MCF 10A (cell line): ENCODE data around the gene CD48. TPM values are rescaled to one million over a fixed set of nuclear protein-coding genes. Genes with fewer than 3 reads are reported as not detected.
"Not testable (repeated sequence)": the region's sequence is repeated elsewhere in the genome, so short reads cannot be mapped to it uniquely, and the experiment has no call there.

Source experiments
- BruUV-seq: library from RNA; stranded (reverse); fragments of 400-500 nt; replicated peaks from 2 replicates; lab custom pipeline; 2021; lab: Mats Ljungman, UMichigan
- CTCF ChIA-PET: fragments of 300-600 bp; sonication (Branson Sonifier 250); formaldehyde crosslinking; extraction: SDS; loops from one replicate; lab custom pipeline; 2021; ENCODE audit warnings: antibody characterized with exemption, inconsistent platforms; lab: Yijun Ruan, JAX
- POLR2A ChIA-PET: fragments of 300-600, 350-650 bp; sonication (Branson Sonifier 250); formaldehyde crosslinking; extraction: SDS; loops from one replicate; lab custom pipeline; 2020; ENCODE audit warnings: antibody characterized with exemption, inconsistent platforms; lab: Yijun Ruan, JAX
- DNase-seq: peaks from one replicate; pipeline ENCODE4 v3.0.0-alpha.2; 2018; ENCODE audit not compliant: unreplicated experiment
- H3K27ac Mint-ChIP-seq: one replicate; pipeline ENCODE4 v1.8.0; 2022; ENCODE audit warnings: mild to moderate bottlenecking, low read depth, mixed read lengths; ENCODE audit not compliant: unreplicated experiment
- H3K27me3 Mint-ChIP-seq: one replicate; pipeline ENCODE4 v1.8.0; 2022; ENCODE audit warnings: mixed read lengths; ENCODE audit not compliant: insufficient read depth, unreplicated experiment
- H3K36me3 Mint-ChIP-seq: one replicate; pipeline ENCODE4 v1.8.0; 2022; ENCODE audit warnings: mild to moderate bottlenecking, moderate library complexity, mixed read lengths; ENCODE audit not compliant: insufficient read depth, unreplicated experiment
- H3K4me1 Mint-ChIP-seq: one replicate; pipeline ENCODE4 v1.8.0; 2022; ENCODE audit warnings: mixed read lengths; ENCODE audit not compliant: insufficient read depth, unreplicated experiment
- H3K4me3 Mint-ChIP-seq: one replicate; pipeline ENCODE4 v1.8.0; 2022; ENCODE audit warnings: mild to moderate bottlenecking, moderate library complexity, mixed read lengths; ENCODE audit not compliant: unreplicated experiment
- H3K9me3 Mint-ChIP-seq: one replicate; pipeline ENCODE4 v1.8.0; 2022; ENCODE audit warnings: mixed read lengths; ENCODE audit not compliant: unreplicated experiment
- CTCF ChIP-seq: fragments of 200-600 bp; IDR thresholded peaks from one replicate; pipeline ENCODE4 v1.8.0; 2022; ENCODE audit warnings: antibody characterized with exemption, mild to moderate bottlenecking; ENCODE audit not compliant: unreplicated experiment
- intact Hi-C: fragments of 100-400 bp; cut with micrococcal nuclease; formaldehyde crosslinking; loops from 2 replicates; pipeline ENCODE4 v1.14.1; 2022
- total RNA-seq: library from RNA; stranded (reverse); gene quantifications from 2 replicates; pipeline ENCODE4 v1.2.3, GENCODE V29; 2022

CD48 gene
- total RNA-seq, 1 experiment from 2014 or later, result not detected

GRCh38 chr1:160657250-160657781 is 54.3 kb downstream of the CD48 start:
- POLR2A ChIA-PET, result interaction anchor here (1.0 kb wide), 1 partner anchor 25 kb away, joined by 3 read pairs; no protein-coding TSS in a partner anchor
- H3K36me3 Mint-ChIP-seq, result no peaks in the 10 kb centered on the region
- H3K9me3 Mint-ChIP-seq, result no peaks in the 10 kb centered on the region
- DNase-seq, result peak; percentile 36
- H3K27me3 Mint-ChIP-seq, result no peaks in the 10 kb centered on the region
- peak overlapping the region; percentile 51 for H3K4me3 Mint-ChIP-seq
- H3K27ac Mint-ChIP-seq, result peak overlapping the region; percentile 97
- CTCF ChIA-PET, result interaction anchor here (0.9 kb wide), 1 partner anchor 18 kb away, joined by 3 read pairs; no protein-coding TSS in a partner anchor
- BruUV-seq, result no TSS peak
- H3K4me1 Mint-ChIP-seq, result peaks cover 21% of the 10 kb centered on the region
- intact Hi-C loops, result no loop called here
- no peak for TF ChIP-seq CTCF

GRCh38 chr1:160656737-160657136 is 54.9 kb downstream of the CD48 start:
- Mint-ChIP-seq H3K36me3 (no peaks in the 10 kb centered on the region), H3K4me1 (peaks cover 21% of the 10 kb centered on the region), H3K9me3 (no peaks in the 10 kb centered on the region), H3K4me3 (no peak overlapping the region), H3K27ac (peak overlapping the region; percentile 97), H3K27me3 (no peaks in the 10 kb centered on the region)
- DNase-seq, result no peak
- intact Hi-C loops, result no loop called here
- CTCF ChIA-PET, result interaction anchor here (0.6 to 0.7 kb wide), 2 partner anchors 15 to 1374 kb away, joined by 3 read pairs; no protein-coding TSS in a partner anchor
- TF ChIP-seq CTCF, result no peak
- POLR2A ChIA-PET, result no interaction called here
- BruUV-seq, result no TSS peak

- H3K27me3 Mint-ChIP-seq, result no peaks in the 10 kb centered on the region
- no peak for TF ChIP-seq CTCF
- no peak overlapping the region for H3K4me3 Mint-ChIP-seq
- ChIA-PET POLR2A (no interaction called here), CTCF (interaction anchor here (1.0 kb wide), 1 partner anchor 22 kb away, joined by 3 read pairs; no protein-coding TSS in a partner anchor)
- no peak for DNase-seq
- H3K9me3 Mint-ChIP-seq, result no peaks in the 10 kb centered on the region
- H3K4me1 Mint-ChIP-seq, result peaks cover 20% of the 10 kb centered on the region
- intact Hi-C loops, result no loop called here
- H3K36me3 Mint-ChIP-seq, result peaks cover 6% of the 10 kb centered on the region
- H3K27ac Mint-ChIP-seq, result no peak overlapping the region
- no TSS peak for BruUV-seq
These were observed 58.0 kb downstream of the CD48 start for GRCh38 chr1:160653620-160654016.

- CTCF ChIA-PET, result interaction anchor here (1.0 kb wide), 1 partner anchor 22 kb away, joined by 3 read pairs; no protein-coding TSS in a partner anchor
- no peak for DNase-seq
- no TSS peak for BruUV-seq
- no peaks in the 10 kb centered on the region for H3K27me3 Mint-ChIP-seq
- H3K4me1 Mint-ChIP-seq, result peaks cover 15% of the 10 kb centered on the region
- H3K27ac Mint-ChIP-seq, result no peak overlapping the region
- no peak for TF ChIP-seq CTCF
- POLR2A ChIA-PET, result no interaction called here
- no peaks in the 10 kb centered on the region for H3K9me3 Mint-ChIP-seq
- H3K4me3 Mint-ChIP-seq, result no peak overlapping the region
- intact Hi-C loops, result no loop called here
- H3K36me3 Mint-ChIP-seq, result peaks cover 6% of the 10 kb centered on the region
These were observed 58.5 kb downstream of the CD48 start for GRCh38 chr1:160652924-160653619.

- BruUV-seq, H3K27me3 Mint-ChIP-seq, DNase-seq, intact Hi-C loops, H3K4me1 Mint-ChIP-seq, H3K4me3 Mint-ChIP-seq, H3K9me3 Mint-ChIP-seq, POLR2A ChIA-PET, H3K27ac Mint-ChIP-seq, H3K36me3 Mint-ChIP-seq: not testable (repeated sequence)
- CTCF ChIA-PET, result interaction anchor here (0.6 to 0.9 kb wide), 3 partner anchors 23 to 540 kb away, joined by 3 to 4 read pairs (median 3); no protein-coding TSS in a partner anchor
These were observed 59.5 kb downstream of the CD48 start for GRCh38 chr1:160652065-160652641.
